Upper lobe of left lung (tissue), 6 donors: Measurements from ENCODE around the gene PIGN. TPM values are rescaled to one million over a fixed set of nuclear protein-coding genes. Genes with fewer than 3 reads are reported as not detected.

Experiments used
- ATAC-seq, 2 donors: fragments of 200-7000 bp; cut with Tn5 transposase; one replicate each; pipeline ENCODE4 v1.9.1; 2022; ENCODE audit warnings: mild to moderate bottlenecking in 2 of 2, moderate library complexity in 2 of 2; ENCODE audit not compliant: low FRiP score in 2 of 2
- DNase-seq, 2 donors: peaks; one replicate each; pipeline ENCODE4 v3.0.0-alpha.2; 2019 to 2020
- H3K27ac ChIP-seq, 4 donors: fragments of 200-600 bp; sonication (generic); one replicate each; pipeline ENCODE4 v1.5.1; 2016 to 2019
- H3K27me3 ChIP-seq, 4 donors: fragments of 200-600 bp; sonication (generic); one replicate each; pipeline ENCODE4 v1.5.1; 2017 to 2019
- H3K36me3 ChIP-seq, 4 donors: fragments of 200-600 bp; sonication (generic); one replicate each; pipeline ENCODE4 v1.5.1; 2016 to 2019
- H3K4me1 ChIP-seq, 4 donors: fragments of 200-600 bp; sonication (generic); one replicate each; pipeline ENCODE4 v1.5.1; 2018 to 2019
- H3K4me3 ChIP-seq, 4 donors: fragments of 200-600 bp; sonication (generic); one replicate each; pipeline ENCODE4 v1.5.1; 2017 to 2019; ENCODE audit warnings: mild to moderate bottlenecking in 2 of 4, moderate library complexity in 1 of 4
- H3K9me3 ChIP-seq, 4 donors: fragments of 200-600 bp; sonication (generic); one replicate each; pipeline ENCODE4 v1.5.1; 2018 to 2019
- EP300 ChIP-seq, 4 donors: sonication (generic); formaldehyde crosslinking; IDR thresholded peaks; one replicate each; pipeline ENCODE4 v1.5.1; 2017; ENCODE audit warnings: antibody characterized with exemption in 4 of 4, control low read depth in 2 of 4
- POLR2A ChIP-seq, 4 donors: fragments of 450-650 bp; IDR thresholded peaks; one replicate each; pipeline ENCODE4 v1.5.1; 2016 to 2017; ENCODE audit warnings: antibody characterized with exemption in 4 of 4, mild to moderate bottlenecking in 2 of 4
- POLR2AphosphoS5 ChIP-seq, 2 donors: sonication (generic); formaldehyde crosslinking; IDR thresholded peaks; one replicate each; pipeline ENCODE4 v1.5.1; 2017; ENCODE audit warnings: antibody characterized with exemption in 2 of 2
- WGBS, 2 donors: methylation state at CpG; one replicate each; pipeline ENCODE4 v1.1.5; 2017 to 2018; 5-methylcytosine and 5-hydroxymethylcytosine counted together
- total RNA-seq, 6 donors: library from RNA; depleted of rRNA in 4 of 6; stranded (reverse); fragments of >200 nt in 4 of 6; gene quantifications; one replicate each; pipeline versions ENCODE4 v1.1.0 to v1.2.1, GENCODE V29; 2016 to 2021
- TF ChIP-seq, protein P1 (sequence below), 6 experiments: fragments of 450-650 bp in 4 of 6; fragments of 200-600 bp in 2 of 6; sonication (generic) in 2 of 6; IDR thresholded peaks; one replicate each; pipeline ENCODE4 v1.5.1; 2016 to 2019; ENCODE audit warnings: antibody characterized with exemption in 6 of 6
- donor health status: DM: no; HTN: no; CAD: no; lungs with moderate emphysema.
- donor health status: DM: no; HTN: yes; CAD: no; lungs with severe emphysema.

Gene PIGN
- total RNA-seq, 6 donors from 2014 or later, result 16.9 to 36.2 (median 21.7) TPM

- no peak for ATAC-seq
- no peak for TF ChIP-seq EP300 (IDR thresholded peaks at IDR 0.05)
- TF ChIP-seq POLR2A (IDR thresholded peaks at IDR 0.05), result no peak
- TF ChIP-seq, protein P1, sequence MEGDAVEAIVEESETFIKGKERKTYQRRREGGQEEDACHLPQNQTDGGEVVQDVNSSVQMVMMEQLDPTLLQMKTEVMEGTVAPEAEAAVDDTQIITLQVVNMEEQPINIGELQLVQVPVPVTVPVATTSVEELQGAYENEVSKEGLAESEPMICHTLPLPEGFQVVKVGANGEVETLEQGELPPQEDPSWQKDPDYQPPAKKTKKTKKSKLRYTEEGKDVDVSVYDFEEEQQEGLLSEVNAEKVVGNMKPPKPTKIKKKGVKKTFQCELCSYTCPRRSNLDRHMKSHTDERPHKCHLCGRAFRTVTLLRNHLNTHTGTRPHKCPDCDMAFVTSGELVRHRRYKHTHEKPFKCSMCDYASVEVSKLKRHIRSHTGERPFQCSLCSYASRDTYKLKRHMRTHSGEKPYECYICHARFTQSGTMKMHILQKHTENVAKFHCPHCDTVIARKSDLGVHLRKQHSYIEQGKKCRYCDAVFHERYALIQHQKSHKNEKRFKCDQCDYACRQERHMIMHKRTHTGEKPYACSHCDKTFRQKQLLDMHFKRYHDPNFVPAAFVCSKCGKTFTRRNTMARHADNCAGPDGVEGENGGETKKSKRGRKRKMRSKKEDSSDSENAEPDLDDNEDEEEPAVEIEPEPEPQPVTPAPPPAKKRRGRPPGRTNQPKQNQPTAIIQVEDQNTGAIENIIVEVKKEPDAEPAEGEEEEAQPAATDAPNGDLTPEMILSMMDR (IDR thresholded peaks at IDR 0.05), result no peak
- TF ChIP-seq POLR2AphosphoS5 (IDR thresholded peaks at IDR 0.05), result no peak
- H3K4me3 ChIP-seq, result no peak overlapping the region
- no peaks in the 10 kb centered on the region for H3K4me1 ChIP-seq
- no peaks in the 10 kb centered on the region for H3K27me3 ChIP-seq
- no peaks in the 10 kb centered on the region for H3K36me3 ChIP-seq
- H3K27ac ChIP-seq, result no peak overlapping the region
- H3K9me3 ChIP-seq, result no peaks in the 10 kb centered on the region
- 73 to 80% methylated on average over 5 of the region's 5 CpGs for WGBS, 2 donors
- no peak for DNase-seq
Measured at GRCh38 chr18:62033207-62033606, 153.6 kb downstream of the PIGN start.

GRCh38 chr18:62030091-62030985 is 156.5 kb downstream of the PIGN start:
- DNase-seq, result no peak
- no peak for ATAC-seq
- Histone ChIP-seq H3K27me3 (no peaks in the 10 kb centered on the region), H3K9me3 (no peaks in the 10 kb centered on the region), H3K27ac (no peak overlapping the region), H3K4me3 (no peak overlapping the region), H3K36me3 (no peaks in the 10 kb centered on the region), H3K4me1 (no peaks in the 10 kb centered on the region)
- WGBS, 2 donors, result 62 to 68% methylated on average over 5 of the region's 5 CpGs
- TF ChIP-seq POLR2A (IDR thresholded peaks at IDR 0.05) (no peak), EP300 (IDR thresholded peaks at IDR 0.05) (no peak), POLR2AphosphoS5 (IDR thresholded peaks at IDR 0.05) (no peak)
- TF ChIP-seq, protein P1 (IDR thresholded peaks at IDR 0.05), result no peak

DNA sequence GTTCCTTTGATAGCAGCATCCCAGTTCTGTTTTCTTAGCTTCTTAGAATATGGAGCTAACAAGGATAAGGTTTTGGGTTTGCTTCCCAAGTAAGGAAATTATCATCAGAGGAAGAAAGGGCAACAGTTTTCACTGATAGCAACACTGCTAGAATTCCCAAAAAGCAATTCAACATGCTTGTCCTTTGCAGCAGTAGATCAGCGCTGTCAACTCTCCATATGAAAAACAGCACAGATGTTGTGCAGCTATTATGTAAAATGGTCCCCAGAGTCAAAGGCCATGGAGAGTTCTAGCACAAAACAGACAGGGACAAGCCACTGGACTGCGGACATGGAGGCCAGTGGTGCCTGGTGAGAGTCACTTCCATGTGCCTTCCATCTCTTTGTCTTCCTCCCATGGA is 158.1 kb downstream of the PIGN start:
- WGBS, 2 donors, result 93 to 100% methylated on average over 2 of the region's 2 CpGs
- ATAC-seq (no peak), DNase-seq (no peak)
- Histone ChIP-seq H3K4me3 (no peak overlapping the region), H3K36me3 (no peaks in the 10 kb centered on the region), H3K4me1 (no peaks in the 10 kb centered on the region), H3K27ac (no peak overlapping the region), H3K9me3 (no peaks in the 10 kb centered on the region), H3K27me3 (no peaks in the 10 kb centered on the region)
- TF ChIP-seq EP300 (IDR thresholded peaks at IDR 0.05), result no peak
- TF ChIP-seq POLR2A (IDR thresholded peaks at IDR 0.05), result no peak

GRCh38 chr18:62027914-62028520 is 158.8 kb downstream of the PIGN start:
- ATAC-seq (no peak), DNase-seq (no peak)
- H3K4me3 ChIP-seq, result no peak overlapping the region
- H3K27ac ChIP-seq, result no peak overlapping the region
- WGBS, 2 donors, result 76 to 79% methylated on average over 6 of the region's 6 CpGs
- H3K4me1 ChIP-seq, result no peaks in the 10 kb centered on the region
- no peak for TF ChIP-seq POLR2A (IDR thresholded peaks at IDR 0.05)
- H3K36me3 ChIP-seq, result no peaks in the 10 kb centered on the region
- H3K27me3 ChIP-seq, result no peaks in the 10 kb centered on the region
- no peaks in the 10 kb centered on the region for H3K9me3 ChIP-seq

DNA sequence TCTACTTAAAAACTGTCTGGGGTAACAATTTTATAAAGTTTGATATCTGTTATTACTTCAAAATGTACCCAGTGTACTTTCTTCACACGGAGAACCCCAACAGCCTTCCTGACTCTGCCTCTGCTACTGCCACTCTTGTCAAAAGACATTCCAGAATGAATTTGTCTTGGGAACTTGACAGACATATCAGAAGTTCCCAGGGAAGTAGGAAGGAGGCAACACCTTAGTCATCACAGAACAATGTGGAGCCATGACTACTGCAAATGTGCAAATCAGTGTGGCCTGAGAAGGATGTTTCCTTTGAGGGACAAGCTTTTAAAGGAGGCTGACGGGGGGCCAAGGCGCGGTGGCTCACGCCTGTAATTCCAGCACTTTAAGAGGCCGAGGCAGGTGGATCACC is 160.3 kb downstream of the PIGN start:
- DNase-seq (no peak), ATAC-seq (no peak)
- Histone ChIP-seq H3K36me3 (no peaks in the 10 kb centered on the region), H3K4me3 (no peak overlapping the region), H3K4me1 (no peaks in the 10 kb centered on the region), H3K9me3 (no peaks in the 10 kb centered on the region), H3K27me3 (no peaks in the 10 kb centered on the region), H3K27ac (no peak overlapping the region)
- WGBS, 2 donors, result 86 to 89% methylated on average over 6 of the region's 6 CpGs
- no peak for TF ChIP-seq EP300 (IDR thresholded peaks at IDR 0.05)
- no peak for TF ChIP-seq POLR2A (IDR thresholded peaks at IDR 0.05)
- TF ChIP-seq, protein P1 (IDR thresholded peaks at IDR 0.05), result no peak
- no peak for TF ChIP-seq POLR2AphosphoS5 (IDR thresholded peaks at IDR 0.05)
